GM10248 (cell line): ENCODE data around the gene AKAIN1.

Experiments
- CTCF ChIA-PET: fragments of 300-600 bp; sonication (Branson Sonifier 250); formaldehyde crosslinking; extraction: SDS; loops from one replicate; lab custom pipeline; 2021; ENCODE audit warnings: antibody characterized with exemption; lab: Yijun Ruan, JAX
- POLR2A ChIA-PET: fragments of 350-650 bp; sonication (Branson Sonifier 250); formaldehyde crosslinking; extraction: SDS; loops from one replicate; lab custom pipeline; 2020; ENCODE audit warnings: antibody characterized with exemption; lab: Yijun Ruan, JAX
- DNase-seq: peaks from one replicate; pipeline ENCODE4 v3.0.0; 2012; ENCODE audit errors: extremely low spot score
- CTCF ChIP-seq: IDR thresholded peaks from 2 replicates; pipeline ENCODE4 v1.5.1; 2012; ENCODE audit warnings: mild to moderate bottlenecking, low read depth; ENCODE audit errors: extremely low read depth, missing control alignments, control extremely low read depth

The AKAIN1 gene

DNA sequence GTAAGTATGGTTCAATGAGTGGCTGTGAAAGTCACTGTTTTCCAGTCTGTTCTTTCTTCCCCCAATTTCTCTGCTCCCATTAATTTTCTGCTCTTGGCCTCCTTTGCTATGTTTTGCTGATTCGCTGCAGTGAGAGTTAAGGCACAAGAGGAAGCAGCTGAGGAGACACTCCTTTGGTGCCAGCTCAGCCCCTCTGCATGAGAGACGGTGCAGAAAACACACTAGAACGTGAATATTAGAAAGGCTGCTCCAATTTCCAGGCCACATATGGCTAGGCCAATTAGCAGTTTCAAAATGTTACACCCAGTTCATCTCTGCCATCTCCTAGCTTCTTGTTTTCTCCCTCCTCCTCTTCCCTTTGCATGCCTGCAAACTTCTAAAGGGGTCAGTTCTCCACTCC is 38.9 kb downstream of the AKAIN1 start:
- DNase-seq: no peak
- TF ChIP-seq CTCF: no peak
- POLR2A ChIA-PET: no interaction called here
- CTCF ChIA-PET: no interaction called here

DNA sequence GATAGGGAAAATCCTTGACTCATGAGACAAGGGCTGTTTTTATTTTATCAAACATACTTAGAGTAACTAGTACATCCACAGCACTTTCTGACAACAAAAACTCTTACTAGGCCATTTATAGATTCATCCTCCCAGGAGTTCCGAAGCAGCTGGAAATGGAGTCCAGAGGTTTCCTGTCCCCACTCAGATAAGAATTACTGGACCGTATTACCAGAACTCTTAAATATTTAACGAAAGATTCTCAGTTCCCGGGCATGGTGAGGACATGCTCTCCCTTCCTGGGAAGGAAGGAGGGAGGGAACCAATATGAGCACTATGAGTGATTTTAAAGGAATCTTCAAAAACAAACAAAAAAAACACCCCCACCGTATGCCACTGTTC is 41.2 kb downstream of the AKAIN1 start:
- no peak for DNase-seq
- no peak for TF ChIP-seq CTCF
- ChIA-PET POLR2A (no interaction called here), CTCF (no interaction called here)

DNA sequence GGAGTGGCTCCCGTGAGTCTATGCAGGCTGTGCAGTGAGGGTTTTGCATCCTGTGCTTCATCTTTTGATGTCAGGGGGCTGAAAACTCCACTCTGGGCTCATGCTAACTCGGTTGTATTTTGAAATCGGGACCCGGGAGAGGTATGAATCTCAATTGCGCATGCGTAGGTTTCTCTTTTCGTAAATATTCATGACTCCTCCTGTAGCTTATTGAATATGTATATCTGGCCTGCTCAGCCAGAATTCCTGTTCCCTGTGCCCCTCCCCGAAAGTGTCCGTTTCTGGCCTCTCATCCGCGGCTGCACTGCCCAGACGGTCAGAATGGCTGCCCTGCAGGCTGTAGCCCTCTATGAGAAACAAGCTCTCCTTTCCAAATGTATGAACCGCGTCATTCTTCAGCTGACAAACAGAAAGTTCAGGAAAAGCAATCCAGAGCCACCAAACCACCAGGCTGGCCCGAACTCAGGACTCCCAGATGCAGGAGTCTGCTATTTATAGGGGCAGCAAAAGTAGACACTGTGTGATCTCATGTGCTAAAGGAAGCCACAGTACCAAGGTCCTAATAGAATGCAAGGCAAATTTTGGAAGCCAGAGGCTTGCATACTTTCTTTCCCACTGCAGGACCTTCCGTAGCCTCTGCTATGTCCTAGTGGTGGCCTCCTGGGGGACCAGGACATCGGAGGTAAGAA is 41.7 kb downstream of the AKAIN1 start:
- POLR2A ChIA-PET: no interaction called here
- CTCF ChIA-PET: no interaction called here
- DNase-seq: no peak
- TF ChIP-seq CTCF: no peak

DNA sequence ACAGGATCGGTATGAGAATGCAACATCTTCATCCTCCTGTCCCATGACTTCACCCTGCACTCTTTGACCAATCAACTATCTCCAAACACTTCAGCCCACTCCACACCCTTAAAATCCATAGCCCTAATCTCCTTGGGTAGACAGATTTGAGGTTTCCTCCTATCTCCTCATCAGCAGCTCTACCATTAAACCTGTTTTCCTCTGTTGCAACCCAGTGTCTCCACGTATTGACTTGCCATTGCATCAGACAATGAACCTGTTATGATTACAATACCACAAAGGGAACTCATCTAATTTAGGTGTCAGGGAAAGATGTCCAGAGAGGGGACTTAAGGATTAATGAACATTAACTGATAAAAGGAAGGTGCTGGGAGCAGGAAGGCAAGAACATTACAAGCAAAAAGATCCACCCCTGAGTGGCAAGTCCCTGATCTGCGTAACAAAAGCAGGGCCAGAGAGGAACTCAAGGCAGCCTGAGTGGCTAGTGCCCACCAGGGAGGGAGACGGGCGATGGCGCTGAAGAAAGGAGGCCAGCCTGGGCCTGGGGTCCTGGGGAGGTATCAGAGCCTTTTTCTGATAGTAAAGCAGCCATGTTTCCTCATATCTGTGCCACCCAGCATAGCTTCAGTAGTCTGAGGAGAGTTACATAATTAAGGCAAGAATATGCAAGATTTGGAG is 44.6 kb downstream of the AKAIN1 start:
- ChIA-PET CTCF (interaction anchor here (1.0 kb wide), 1 partner anchor 15 kb away, joined by 3 read pairs; no protein-coding TSS in a partner anchor), POLR2A (no interaction called here)
- TF ChIP-seq CTCF: no peak
- no peak for DNase-seq

GRCh38 chr18:5150894-5151293 is 46.2 kb downstream of the AKAIN1 start:
- POLR2A ChIA-PET: no interaction called here
- CTCF ChIA-PET: no interaction called here
- no peak for TF ChIP-seq CTCF
- no peak for DNase-seq

DNA sequence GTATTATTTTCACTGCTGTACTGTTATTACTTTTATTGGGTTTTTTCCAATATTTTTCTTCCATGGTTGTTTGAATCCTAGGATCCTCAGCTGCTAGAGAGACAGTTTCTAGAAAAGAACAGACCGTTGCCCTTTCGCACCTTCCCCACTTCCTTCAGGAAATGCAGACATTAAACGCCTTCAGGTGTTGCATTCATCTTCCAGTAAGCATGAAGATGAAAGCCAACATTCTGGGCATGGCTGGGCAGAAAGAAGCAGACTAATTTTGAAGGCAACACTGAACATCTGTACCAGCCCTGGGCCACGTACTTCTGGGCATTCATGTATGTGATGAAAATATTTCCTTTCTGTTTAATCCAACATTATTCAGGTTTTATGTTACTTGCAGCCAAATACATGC is 51.0 kb downstream of the AKAIN1 start:
- no peak for DNase-seq
- ChIA-PET CTCF (no interaction called here), POLR2A (no interaction called here)
- TF ChIP-seq CTCF: no peak
